GM20431 (cell line): ENCODE data around the gene SYNE2.
"Not testable (repeated sequence)": the region's sequence is repeated elsewhere in the genome, so short reads cannot be mapped to it uniquely, and the experiment has no call there.

Source experiments
- in situ Hi-C: fragments of 300-500 bp; cut with MseI, MboI; formaldehyde crosslinking; loops from one replicate; pipeline ENCODE4 v1.15.0; 2020; ENCODE audit warnings: low sequenced_read_pairs; ENCODE audit not compliant: unreplicated experiment

Gene SYNE2

GRCh38 chr14:63852817-63853731 lies at the start of gene SYNE2:
TSS of gene SYNE2 (plus strand) at chr14:63853004. CDS start at chr14:63909149, 56,145 bp downstream.
- in situ Hi-C loops: no loop called here

- in situ Hi-C loops: loop anchor here (10.0 kb wide), 1 partner anchor 501 kb away; no protein-coding TSS in a partner anchor
These were observed 49.5 kb upstream of the SYNE2 start for GRCh38 chr14:63803221-63803791.

- in situ Hi-C loops: loop anchor here (10.0 kb wide), 1 partner anchor 499 kb away; no protein-coding TSS in a partner anchor
These were observed 46.7 kb upstream of the SYNE2 start for GRCh38 chr14:63806064-63806463.

GRCh38 chr14:63811692-63812091 lies 41.1 kb upstream of the SYNE2 start:
- in situ Hi-C loops: not testable (repeated sequence)

- in situ Hi-C loops: no loop called here
These were observed 19.1 kb upstream of the SYNE2 start for GRCh38 chr14:63833728-63834127.

GRCh38 chr14:63840981-63841380 lies 11.8 kb upstream of the SYNE2 start:
- in situ Hi-C loops: no loop called here

GRCh38 chr14:63843796-63844195 lies 9.0 kb upstream of the SYNE2 start:
- in situ Hi-C loops: no loop called here

- in situ Hi-C loops: no loop called here
These were observed 3.9 kb upstream of the SYNE2 start for GRCh38 chr14:63848890-63849289.

DNA sequence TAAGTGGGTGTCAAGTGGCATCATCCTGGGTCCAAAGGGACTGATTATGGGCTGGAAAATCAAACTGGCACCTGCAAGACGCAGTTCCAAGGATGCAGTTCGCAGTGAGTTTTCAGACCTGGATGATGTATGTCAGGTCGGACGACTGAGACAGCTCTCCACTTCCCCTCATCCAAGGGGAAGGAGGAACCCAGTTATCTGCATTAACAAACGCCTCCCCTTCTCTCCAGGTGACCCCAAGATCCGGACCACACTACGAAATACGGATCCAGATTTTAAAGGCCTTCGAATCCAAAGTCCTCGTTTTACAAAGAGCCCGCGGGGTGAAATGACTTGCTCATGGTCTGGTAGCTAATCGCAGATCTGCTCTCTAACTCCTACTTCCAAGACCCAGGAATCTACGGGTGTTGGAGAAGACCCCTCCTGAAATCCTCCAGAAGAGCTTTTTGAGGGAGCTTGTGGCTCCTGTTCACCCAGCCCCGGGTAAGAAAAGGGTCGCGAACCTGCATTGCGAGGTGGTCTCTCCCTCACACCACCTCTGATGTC lies 460 bp upstream of the SYNE2 start:
- in situ Hi-C loops: no loop called here

- in situ Hi-C loops: no loop called here
These were observed 1.1 kb downstream of the SYNE2 start for GRCh38 chr14:63853831-63854293.

GRCh38 chr14:63854330-63854729 lies 1.5 kb downstream of the SYNE2 start:
- in situ Hi-C loops: no loop called here

GRCh38 chr14:63855281-63855680 lies 2.5 kb downstream of the SYNE2 start:
- in situ Hi-C loops: no loop called here

DNA sequence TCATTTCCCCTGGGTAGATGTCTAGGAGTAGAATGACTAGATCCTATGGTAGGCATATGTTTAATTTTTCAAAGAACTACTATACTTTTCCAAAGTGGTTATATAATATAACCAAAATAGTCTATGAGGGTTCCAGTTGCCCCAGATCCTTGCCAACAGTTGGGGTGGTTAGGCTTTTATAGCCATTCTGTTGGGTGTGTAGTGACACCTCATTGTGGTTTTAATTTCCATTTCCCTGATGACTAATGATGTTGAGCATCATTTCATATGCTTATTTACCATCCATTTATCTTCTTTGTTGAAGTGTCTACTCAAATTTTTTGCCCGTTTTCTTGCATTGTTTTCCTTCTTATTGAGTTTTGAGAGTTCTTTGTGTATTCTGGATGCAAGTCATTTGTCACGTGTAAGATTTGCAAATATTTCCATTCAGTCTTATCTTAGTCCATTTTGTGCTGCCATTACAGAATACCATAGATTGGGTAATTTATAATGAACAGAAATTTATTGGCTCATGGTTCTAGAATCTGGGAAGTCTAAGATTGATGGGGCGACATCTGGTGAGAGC lies 4.7 kb downstream of the SYNE2 start:
- in situ Hi-C loops: no loop called here

DNA sequence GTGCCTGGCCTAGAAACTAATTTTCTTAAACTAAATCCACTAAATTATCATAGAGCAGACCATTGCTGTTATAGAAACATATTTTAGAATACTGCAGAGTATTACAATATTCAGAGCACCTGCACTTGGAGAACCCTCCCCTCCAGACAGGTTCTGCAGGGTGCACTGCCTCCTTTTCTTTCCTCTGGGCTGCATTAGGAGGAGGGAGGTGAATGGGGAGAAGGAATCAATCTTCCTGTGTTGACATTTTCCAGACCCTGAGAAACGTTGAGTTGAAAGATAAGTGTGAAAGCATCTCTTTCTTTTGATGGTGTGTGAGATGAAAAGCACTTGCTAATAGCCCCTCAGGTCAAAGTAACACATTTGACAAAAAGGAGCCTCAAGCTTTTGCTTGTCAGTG lies 7.3 kb downstream of the SYNE2 start:
- in situ Hi-C loops: no loop called here

- in situ Hi-C loops: no loop called here
These were observed 9.4 kb downstream of the SYNE2 start for GRCh38 chr14:63862163-63862562.

DNA sequence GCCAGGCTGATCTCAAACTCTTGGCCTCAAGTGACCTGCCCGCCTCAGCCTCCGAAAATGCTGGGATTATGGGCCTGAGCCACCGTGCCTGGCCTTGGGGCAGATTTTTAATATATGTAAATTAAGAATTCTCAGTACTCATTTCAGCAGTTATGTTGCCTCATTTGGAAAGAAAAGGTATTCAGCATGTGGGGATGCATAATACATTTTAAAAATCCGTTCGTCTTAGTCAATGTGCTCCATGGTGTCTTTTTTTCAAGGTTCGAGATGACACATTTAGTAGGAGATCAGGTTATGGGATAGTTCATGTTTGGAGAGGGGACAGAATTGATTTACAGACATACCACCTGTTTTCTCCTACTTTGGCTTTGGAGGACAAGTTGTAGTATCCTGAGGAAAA lies 10.2 kb downstream of the SYNE2 start:
- in situ Hi-C loops: no loop called here

DNA sequence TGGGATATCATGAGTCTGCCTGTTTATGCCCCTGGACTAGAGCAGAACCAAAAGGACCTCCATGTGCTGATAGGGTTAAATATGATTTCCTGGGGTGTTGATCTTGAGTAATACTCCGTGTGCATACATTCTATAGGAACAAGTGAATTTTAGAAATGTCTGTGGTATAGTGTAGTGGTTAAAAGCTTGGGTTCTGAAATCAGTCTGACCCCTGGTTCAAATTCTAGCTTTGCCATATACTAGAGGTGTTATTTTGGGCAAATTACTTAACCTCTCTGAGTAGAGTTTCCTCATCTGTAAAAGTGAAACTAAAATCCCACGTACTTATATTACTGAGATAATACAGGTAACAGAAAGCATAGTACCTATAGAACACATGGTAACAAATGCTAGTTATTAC lies 12.0 kb downstream of the SYNE2 start:
- in situ Hi-C loops: not testable (repeated sequence)

DNA sequence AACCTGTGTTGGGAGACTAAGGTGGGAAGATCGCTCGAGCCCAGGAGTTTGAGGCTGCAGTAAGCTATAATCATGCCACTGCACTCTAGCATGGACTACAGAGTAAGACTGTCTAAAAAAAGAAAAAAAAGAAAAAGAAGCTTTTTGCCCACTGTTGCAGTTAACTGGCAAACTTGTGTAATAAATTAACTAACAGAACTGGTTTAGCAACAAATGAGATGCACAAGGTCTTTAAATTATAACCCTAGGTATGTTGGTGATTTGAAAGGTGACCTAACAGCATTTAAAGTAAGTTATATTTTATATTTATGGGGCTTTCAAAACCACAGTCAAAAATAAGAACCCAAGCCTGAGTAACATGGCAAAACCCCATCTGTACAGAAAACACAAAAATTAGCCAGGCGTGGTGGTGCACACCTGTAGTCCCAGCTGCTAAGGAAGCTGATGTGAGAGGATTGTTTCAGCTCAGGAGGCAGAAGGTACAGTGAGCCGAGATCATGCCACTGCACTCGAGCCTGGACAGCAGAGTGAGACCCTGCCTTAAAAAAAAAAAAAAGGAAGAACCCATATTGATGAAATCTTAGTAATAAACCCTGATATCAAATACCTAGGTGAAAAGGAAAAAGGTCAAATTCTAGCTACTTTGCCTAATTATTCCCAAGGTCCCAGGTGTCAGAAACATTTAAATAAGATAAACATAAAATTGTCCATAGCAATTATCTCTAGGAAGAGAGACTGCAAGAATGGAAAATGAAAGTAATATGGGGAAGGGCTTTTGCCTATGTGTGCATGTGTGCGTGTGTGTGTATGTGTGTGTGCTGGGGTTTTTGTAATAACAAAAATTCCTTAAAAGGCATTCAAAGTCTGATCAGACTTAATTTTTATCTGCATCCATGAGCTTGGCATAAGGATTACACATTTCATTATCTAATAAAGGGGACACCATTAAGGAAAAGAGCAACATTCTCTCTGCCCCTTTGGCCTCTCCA lies 15.4 kb downstream of the SYNE2 start:
- in situ Hi-C loops: no loop called here

GRCh38 chr14:63869940-63870752 lies 17.3 kb downstream of the SYNE2 start:
- in situ Hi-C loops: not testable (repeated sequence)
